ENCODE data around the gene TMEM220.

- TF ChIP-seq CTCF (IDR thresholded peaks at IDR 0.05; ENCODE audit: low read length) (no peak), EZH2phosphoT487 (IDR thresholded peaks at IDR 0.05; ENCODE audit: low read length) (no peak), EZH2 (optimal IDR thresholded peaks at IDR 0.05; ENCODE audit: low read depth, low read length) (no peak)
Observed at GRCh38 chr17:10687499-10687898, 42.3 kb downstream of the TMEM220 start.

Data from MM.1S (cell line).